Neural cell (in vitro differentiated cells): ENCODE results near the gene DGKI. TPM values are rescaled to one million over a fixed set of nuclear protein-coding genes. Genes with fewer than 3 reads are reported as not detected.

Source experiments
- H2AFZ ChIP-seq: fragments of 200-600, 300-800 bp; sonication (generic), shearing (Covaris generic); 2 replicates; pipeline ENCODE4 v1.6.0; 2014; ENCODE audit warnings: low read depth, mild to moderate bottlenecking, antibody characterized with exemption, low read length, moderate library complexity
- H3F3A ChIP-seq: fragments of 200-600 bp; shearing (Covaris generic); 2 replicates; pipeline ENCODE4 v1.6.1; 2016; ENCODE audit warnings: mild to moderate bottlenecking, moderate library complexity, mixed read lengths, antibody characterized with exemption, low read length; ENCODE audit not compliant: insufficient read depth, poor library complexity, severe bottlenecking
- H3K27ac ChIP-seq: fragments of 200-600, 300-800 bp; sonication (generic), shearing (Covaris generic); 2 replicates; pipeline ENCODE4 v1.5.1; 2014; ENCODE audit warnings: mild to moderate bottlenecking, low read length, moderate library complexity
- H3K27me3 ChIP-seq: fragments of 300-800, 200-600 bp; sonication (generic), shearing (Covaris generic); 2 replicates; pipeline ENCODE4 v1.6.0; 2014; ENCODE audit warnings: mild to moderate bottlenecking, low read depth, low read length, moderate library complexity; ENCODE audit not compliant: insufficient read depth
- H3K36me3 ChIP-seq: fragments of 300-800, 200-600 bp; sonication (generic), shearing (Covaris generic); 2 replicates; pipeline ENCODE4 v1.5.1; 2014; ENCODE audit warnings: mild to moderate bottlenecking, antibody characterized with exemption, low read length, moderate library complexity; ENCODE audit not compliant: insufficient read depth
- H3K4me2 ChIP-seq: fragments of 300-800, 200-600 bp; sonication (generic), shearing (Covaris generic); 2 replicates; pipeline ENCODE4 v1.6.0; 2014; ENCODE audit warnings: mild to moderate bottlenecking, low read length
- H3K4me3 ChIP-seq: fragments of 300-800, 200-600 bp; sonication (generic), shearing (Covaris generic); 2 replicates; pipeline ENCODE4 v1.5.1; 2014; ENCODE audit warnings: mild to moderate bottlenecking, low read length, moderate library complexity
- H3K79me2 ChIP-seq: fragments of 200-600 bp; shearing (Covaris generic); replicated peaks from 2 replicates; pipeline ENCODE4 v1.6.0; 2014; ENCODE audit warnings: mild to moderate bottlenecking, low read length, moderate library complexity; ENCODE audit not compliant: insufficient read depth
- H3K9ac ChIP-seq: fragments of 300-800, 200-600 bp; sonication (generic), shearing (Covaris generic); 2 replicates; pipeline ENCODE4 v1.6.1; 2016; ENCODE audit warnings: mild to moderate bottlenecking, low read length, mixed read lengths
- H3K9me2 ChIP-seq: fragments of 200-600 bp; shearing (Covaris generic); 2 replicates; pipeline ENCODE4 v1.6.1; 2016; ENCODE audit warnings: mild to moderate bottlenecking, low read length, mixed read lengths; ENCODE audit not compliant: insufficient read depth
- H3K9me3 ChIP-seq: fragments of 200-600, 300-800 bp; sonication (generic), shearing (Covaris generic); 2 replicates; pipeline ENCODE4 v1.6.1; 2016; ENCODE audit warnings: mild to moderate bottlenecking, mixed run types, low read length, moderate library complexity, mixed read lengths
- H4K20me1 ChIP-seq: fragments of 200-600 bp; shearing (Covaris generic); 2 replicates; pipeline ENCODE4 v1.6.1; 2016; ENCODE audit warnings: mild to moderate bottlenecking, mixed run types; ENCODE audit not compliant: insufficient read depth
- EP300 ChIP-seq: fragments of 450-650 bp; conservative IDR thresholded peaks from 2 replicates; pipeline ENCODE4 v1.6.1; 2014; ENCODE audit warnings: antibody characterized with exemption, mild to moderate bottlenecking, moderate library complexity; ENCODE audit not compliant: poor library complexity, severe bottlenecking
- EZH2 ChIP-seq: fragments of 200-600, 300-800 bp; shearing (Covaris generic), sonication (generic); IDR thresholded peaks from 2 replicates; pipeline ENCODE4 v1.6.1; 2014; ENCODE audit warnings: antibody characterized with exemption, low read length, borderline replicate concordance, mild to moderate bottlenecking; ENCODE audit not compliant: insufficient read depth, poor library complexity, severe bottlenecking
- MXI1 ChIP-seq: fragments of 450-650 bp; conservative IDR thresholded peaks from 2 replicates; pipeline ENCODE4 v1.6.1; 2014; ENCODE audit warnings: antibody characterized with exemption, mild to moderate bottlenecking; ENCODE audit not compliant: poor library complexity, severe bottlenecking
- POLR2AphosphoS5 ChIP-seq: IDR thresholded peaks from 2 replicates; pipeline ENCODE4 v1.6.1; 2012
- RAD21 ChIP-seq: fragments of 450-650 bp; conservative IDR thresholded peaks from 2 replicates; pipeline ENCODE4 v1.6.1; 2014; ENCODE audit warnings: antibody characterized with exemption, mild to moderate bottlenecking, moderate library complexity
- REST ChIP-seq: IDR thresholded peaks from 2 replicates; pipeline ENCODE4 v1.6.1; 2012; ENCODE audit warnings: borderline replicate concordance
- SMC3 ChIP-seq: fragments of 450-650 bp; conservative IDR thresholded peaks from 2 replicates; pipeline ENCODE4 v1.6.1; 2014; ENCODE audit warnings: antibody characterized with exemption, mild to moderate bottlenecking, moderate library complexity; ENCODE audit not compliant: poor library complexity
- TAF1 ChIP-seq: IDR thresholded peaks from 2 replicates; pipeline ENCODE4 v1.6.1; 2012; ENCODE audit warnings: low read depth
- polyA plus RNA-seq: library from polyadenylated mRNA; depleted of rRNA; stranded (reverse); fragments of >200 nt; gene quantifications from 2 replicates; pipeline ENCODE4 v1.2.3, GENCODE V29; 2014
- TF ChIP-seq, protein P1 (sequence below): fragments of 450-650 bp; IDR thresholded peaks from 2 replicates; pipeline ENCODE4 v1.5.1; 2014; ENCODE audit warnings: antibody characterized with exemption, mild to moderate bottlenecking, moderate library complexity; ENCODE audit not compliant: poor library complexity, severe bottlenecking

Gene DGKI
- polyA plus RNA-seq, 1 donor from 2014 or later, result 15.8 TPM

DNA sequence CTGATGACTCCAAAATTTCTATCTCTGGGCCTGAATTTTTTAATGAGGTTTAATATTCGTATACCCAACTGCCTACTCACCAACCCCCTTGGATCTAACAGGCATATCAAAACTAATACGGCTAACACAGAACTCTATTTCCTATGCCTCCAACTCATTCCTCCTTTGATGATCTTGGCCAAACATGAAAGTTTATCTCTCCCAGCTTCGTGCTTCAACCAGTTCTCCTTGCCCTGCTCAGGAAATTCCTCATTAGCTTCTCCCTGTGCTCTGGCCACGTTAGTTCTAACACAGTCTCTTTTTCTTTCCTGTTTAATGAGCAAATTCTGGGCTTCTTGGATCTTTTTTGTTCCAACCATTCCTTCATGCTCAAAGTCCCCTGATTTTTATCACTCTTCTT, 364.3 kb downstream of the DGKI start:
- H3F3A ChIP-seq, result no peaks in the 10 kb centered on the region
- no peak overlapping the region for H3K4me3 ChIP-seq

GRCh38 chr7:137480824-137481365, 365.9 kb downstream of the DGKI start:
- Histone ChIP-seq H3K4me3 (no peak overlapping the region), H3K9me2 (no peaks in the 10 kb centered on the region), H3K27ac (no peak overlapping the region), H4K20me1 (no peaks in the 10 kb centered on the region), H2AFZ (no peak overlapping the region), H3K79me2 (no peaks in the 10 kb centered on the region), H3K9ac (no peak overlapping the region), H3K27me3 (no peaks in the 10 kb centered on the region), H3K9me3 (no peaks in the 10 kb centered on the region), H3K36me3 (no peaks in the 10 kb centered on the region), H3K4me2 (no peak overlapping the region), H3F3A (no peaks in the 10 kb centered on the region)
- no peak for TF ChIP-seq SMC3
- TF ChIP-seq EP300, result no peak
- no peak for TF ChIP-seq MXI1
- TF ChIP-seq, protein P1, sequence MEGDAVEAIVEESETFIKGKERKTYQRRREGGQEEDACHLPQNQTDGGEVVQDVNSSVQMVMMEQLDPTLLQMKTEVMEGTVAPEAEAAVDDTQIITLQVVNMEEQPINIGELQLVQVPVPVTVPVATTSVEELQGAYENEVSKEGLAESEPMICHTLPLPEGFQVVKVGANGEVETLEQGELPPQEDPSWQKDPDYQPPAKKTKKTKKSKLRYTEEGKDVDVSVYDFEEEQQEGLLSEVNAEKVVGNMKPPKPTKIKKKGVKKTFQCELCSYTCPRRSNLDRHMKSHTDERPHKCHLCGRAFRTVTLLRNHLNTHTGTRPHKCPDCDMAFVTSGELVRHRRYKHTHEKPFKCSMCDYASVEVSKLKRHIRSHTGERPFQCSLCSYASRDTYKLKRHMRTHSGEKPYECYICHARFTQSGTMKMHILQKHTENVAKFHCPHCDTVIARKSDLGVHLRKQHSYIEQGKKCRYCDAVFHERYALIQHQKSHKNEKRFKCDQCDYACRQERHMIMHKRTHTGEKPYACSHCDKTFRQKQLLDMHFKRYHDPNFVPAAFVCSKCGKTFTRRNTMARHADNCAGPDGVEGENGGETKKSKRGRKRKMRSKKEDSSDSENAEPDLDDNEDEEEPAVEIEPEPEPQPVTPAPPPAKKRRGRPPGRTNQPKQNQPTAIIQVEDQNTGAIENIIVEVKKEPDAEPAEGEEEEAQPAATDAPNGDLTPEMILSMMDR, result no peak
- TF ChIP-seq EZH2, result no peak
- TF ChIP-seq REST, result no peak
- no peak for TF ChIP-seq TAF1
- TF ChIP-seq POLR2AphosphoS5, result no peak

More for the DNA sequence above, 364.3 kb downstream of the DGKI start:
- Histone ChIP-seq H3K27me3 (no peaks in the 10 kb centered on the region), H3K36me3 (no peaks in the 10 kb centered on the region), H3K4me2 (no peak overlapping the region), H3K9ac (no peak overlapping the region), H2AFZ (no peak overlapping the region), H4K20me1 (no peaks in the 10 kb centered on the region), H3K9me2 (no peaks in the 10 kb centered on the region), H3K27ac (no peak overlapping the region), H3K79me2 (no peaks in the 10 kb centered on the region), H3K9me3 (no peaks in the 10 kb centered on the region)
- TF ChIP-seq, protein P1, result no peak
- TF ChIP-seq RAD21 (no peak), SMC3 (no peak), REST (no peak), EP300 (no peak), TAF1 (no peak), MXI1 (no peak), EZH2 (no peak), POLR2AphosphoS5 (no peak)
